Measurements from ENCODE around the gene IGF1R.

IGF1R gene

DNA sequence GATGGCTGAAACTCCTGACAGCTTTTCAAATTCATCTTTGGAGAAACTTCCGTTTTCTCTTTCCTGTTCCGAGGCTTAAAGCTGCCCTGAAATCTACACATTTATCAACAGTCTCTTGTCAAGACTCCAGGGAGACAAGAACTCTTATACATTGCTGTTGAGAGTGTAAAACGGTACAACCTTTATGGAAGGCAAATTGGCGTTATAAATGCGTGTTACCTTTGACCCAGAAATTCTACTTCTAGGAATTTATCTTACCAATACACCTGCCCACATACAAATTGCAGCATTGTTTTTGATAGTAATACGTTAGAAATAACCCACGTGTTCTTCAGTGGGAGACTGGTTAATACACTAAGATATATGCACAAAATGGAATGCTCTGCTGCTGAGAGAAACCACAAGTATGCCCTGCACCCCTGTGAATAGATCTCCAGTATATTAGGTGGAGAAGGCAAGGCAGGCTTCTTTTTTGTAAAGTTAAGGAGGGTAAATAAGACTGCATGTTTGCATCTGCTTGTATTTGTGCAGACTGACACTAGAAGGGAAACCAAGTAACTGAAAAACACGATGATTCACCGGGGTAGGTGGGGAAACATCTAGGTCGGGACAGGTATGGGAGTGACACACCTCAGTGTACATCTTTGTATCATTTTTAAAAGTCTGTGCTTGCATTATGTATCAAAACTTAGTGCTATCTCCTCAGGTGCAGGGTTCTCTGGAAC is 97.5 kb downstream of the IGF1R start:
- DNase-seq (ENCODE audit: low read depth in 2 of 2), result no peak

DNA sequence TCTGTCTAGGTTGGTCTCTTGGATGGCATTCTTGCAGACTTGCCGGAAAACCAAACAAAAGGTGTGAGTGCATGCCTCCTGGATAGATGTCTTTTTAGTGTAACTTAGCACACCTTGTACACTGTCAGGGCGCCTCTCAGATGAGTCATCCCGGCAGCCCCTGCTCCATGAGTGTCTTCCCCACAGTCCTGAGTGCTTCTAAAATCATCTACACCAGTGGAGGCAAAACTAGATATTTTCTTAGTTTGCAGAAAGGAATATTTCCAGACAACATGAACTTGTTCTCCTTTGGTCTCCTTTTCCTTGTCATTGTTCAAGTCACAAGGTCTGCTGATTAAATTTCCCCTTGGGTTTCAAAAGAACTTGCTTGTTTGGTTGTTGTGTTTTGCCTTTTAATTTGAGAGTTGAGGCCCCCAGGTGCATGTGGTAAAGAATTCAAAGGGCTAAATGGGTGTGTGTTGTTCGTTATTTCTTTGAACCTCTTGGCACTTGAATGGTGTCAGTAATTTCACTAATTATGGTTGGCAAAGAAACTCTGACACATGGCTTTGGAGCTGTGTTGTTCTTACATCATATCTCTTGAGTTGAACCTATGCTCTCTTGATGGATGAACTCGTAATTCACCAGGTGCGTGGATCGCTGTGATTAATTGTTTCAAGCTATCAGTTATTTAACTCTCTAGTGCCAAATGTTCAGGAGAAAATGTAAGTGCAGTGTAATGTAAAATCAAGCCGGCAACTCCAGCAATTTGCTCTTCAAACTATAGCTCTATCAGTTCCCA is 98.2 kb downstream of the IGF1R start:
- no peak for DNase-seq (ENCODE audit: low read depth in 2 of 2)

GRCh38 chr15:98751767-98752166 is 103.4 kb downstream of the IGF1R start:
- no peak for DNase-seq (ENCODE audit: low read depth in 2 of 2)

GRCh38 chr15:98753726-98754656 is 105.7 kb downstream of the IGF1R start:
- no peak for DNase-seq (ENCODE audit: low read depth in 2 of 2)

DNA sequence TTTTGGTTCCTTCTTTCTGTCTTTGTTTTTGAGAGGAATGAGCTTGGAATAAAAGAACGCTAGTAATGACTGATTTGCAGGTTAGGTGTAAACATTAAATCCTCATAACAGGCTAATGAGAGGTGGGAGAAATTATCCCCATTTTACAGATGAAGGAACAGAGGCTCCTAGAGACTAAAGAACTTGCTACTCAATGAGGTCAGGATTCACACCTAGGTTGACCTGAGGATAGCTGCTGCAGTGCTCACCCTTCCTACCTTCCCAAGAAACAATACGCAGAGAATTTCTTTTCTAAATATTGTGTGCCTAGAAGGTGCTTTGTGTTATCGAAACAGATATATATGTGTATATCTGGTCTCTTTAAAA is 106.3 kb downstream of the IGF1R start:
- no peak for DNase-seq (ENCODE audit: low read depth in 2 of 2)

- no peak for DNase-seq (ENCODE audit: low read depth in 2 of 2)
These were observed 106.8 kb downstream of the IGF1R start for GRCh38 chr15:98755138-98755537.

DNA sequence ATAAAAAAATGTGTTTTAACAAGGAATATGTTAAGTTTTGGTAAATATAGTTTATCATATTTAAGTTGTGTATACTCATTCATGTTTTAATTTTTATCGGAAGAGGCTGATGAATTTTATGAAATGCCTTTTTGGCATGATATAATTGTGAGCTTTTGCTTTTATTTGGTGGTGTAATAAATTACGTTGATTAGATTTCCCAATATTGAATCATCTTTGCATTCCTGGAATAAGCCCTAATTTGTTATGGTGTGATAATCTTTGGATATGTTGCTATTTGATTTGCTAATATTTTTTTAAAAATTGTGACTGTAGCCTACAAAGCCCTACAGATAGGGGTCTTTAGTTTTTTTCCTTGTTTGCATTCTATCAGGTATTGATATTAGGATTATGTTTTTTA is 107.4 kb downstream of the IGF1R start:
- DNase-seq (ENCODE audit: low read depth in 2 of 2), result no peak

DNA sequence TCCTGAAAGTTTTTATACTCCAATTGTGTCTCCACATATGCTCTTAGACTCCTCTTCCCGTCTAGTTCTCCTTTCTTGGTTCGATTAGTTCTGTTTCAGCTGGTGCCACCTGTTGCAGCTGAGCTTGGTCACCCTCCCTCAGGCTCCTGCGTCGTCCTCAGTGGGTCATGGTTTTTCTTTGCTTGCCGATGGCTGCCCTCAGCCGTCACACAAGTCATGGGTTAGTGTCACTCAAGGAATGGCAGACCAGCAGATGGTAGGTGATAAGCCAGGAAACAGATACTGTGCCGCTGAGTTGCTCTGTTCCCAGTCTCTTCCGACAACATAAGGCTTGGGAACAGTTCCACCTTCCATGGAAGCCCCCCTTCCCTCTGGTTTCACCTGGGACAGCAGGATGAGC is 109.9 kb downstream of the IGF1R start:
- DNase-seq (ENCODE audit: low read depth in 2 of 2), result no peak

GRCh38 chr15:98759277-98759676 is 110.9 kb downstream of the IGF1R start:
- no peak for DNase-seq (ENCODE audit: low read depth in 2 of 2)

DNA sequence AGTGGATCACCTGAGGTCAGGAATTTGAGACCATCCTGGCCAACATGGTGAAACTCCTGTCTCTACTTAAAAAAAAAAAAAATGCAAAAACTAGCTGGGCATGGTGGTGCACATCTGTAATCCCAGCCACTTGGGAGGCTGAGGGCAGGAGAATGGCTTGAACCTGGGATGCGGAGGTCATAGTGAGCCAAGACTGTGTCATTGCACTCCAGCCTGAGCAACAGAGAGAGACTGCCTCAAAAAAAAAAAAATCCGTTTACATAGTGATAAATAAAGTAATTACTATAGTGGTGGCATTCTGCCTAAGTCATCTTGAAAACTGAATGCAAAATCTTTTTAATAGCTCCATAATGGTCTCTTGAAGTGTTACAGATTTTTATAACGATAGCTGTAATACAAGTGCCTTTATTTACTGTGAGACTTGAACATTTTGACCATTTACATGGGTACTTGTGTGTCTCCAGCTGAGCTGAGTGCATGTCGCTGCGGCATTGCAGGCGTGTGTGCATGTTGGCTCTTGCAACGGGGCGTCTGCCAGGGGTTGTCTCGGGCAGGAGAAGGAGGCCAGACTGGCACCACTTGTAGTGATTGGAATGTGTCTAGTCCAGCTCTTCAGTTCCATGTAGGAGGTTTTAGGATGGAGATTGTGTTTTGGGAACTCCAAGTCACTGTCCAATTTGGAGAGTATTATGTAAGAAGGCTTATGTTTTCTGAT is 111.9 kb downstream of the IGF1R start:
- no peak for DNase-seq (ENCODE audit: low read depth in 2 of 2)

DNA sequence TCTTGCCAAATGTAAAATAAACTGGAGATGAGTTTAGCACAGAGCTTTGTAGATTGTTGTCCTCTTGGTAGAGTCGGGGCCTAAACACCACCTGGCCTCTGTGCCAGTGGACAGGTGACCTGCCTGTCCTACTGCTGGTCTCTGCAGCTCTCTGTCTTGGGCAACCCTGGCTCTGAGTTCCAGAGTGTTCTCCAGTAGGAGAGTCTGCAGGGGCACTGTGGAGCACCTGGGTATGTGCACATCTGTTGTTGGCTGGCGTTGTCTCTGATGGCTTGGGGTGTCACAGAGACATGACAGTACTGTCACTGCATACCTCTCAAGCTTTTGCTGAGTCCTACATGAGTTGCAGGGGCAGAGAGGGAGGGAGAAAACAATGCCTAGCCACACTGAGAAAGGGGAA is 112.6 kb downstream of the IGF1R start:
- DNase-seq (ENCODE audit: low read depth in 2 of 2), result no peak

DNA sequence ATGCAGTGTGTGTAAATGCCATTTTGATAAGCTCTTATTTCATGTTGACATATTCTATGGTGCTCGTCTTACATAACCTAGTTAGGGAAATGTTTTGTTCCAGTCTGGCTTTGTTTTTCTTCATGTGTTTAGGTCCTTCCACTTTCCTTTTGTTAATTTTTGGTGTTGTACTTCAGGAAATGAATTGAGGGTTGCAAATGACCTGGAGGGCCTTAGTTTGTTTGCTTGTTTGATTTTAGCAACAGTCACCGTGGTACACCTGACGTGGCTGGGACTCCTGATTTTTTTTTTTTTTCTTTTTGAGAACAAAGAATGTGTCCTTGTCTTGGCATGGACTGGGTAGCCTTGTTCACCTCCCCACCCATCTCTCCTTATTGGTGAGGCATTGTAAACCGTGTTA is 114.8 kb downstream of the IGF1R start:
- DNase-seq (ENCODE audit: low read depth in 2 of 2), result no peak

- DNase-seq (ENCODE audit: low read depth in 2 of 2), result no peak
These were observed 116.0 kb downstream of the IGF1R start for GRCh38 chr15:98764291-98764690.

- no peak for DNase-seq (ENCODE audit: low read depth in 2 of 2)
These were observed 117.3 kb downstream of the IGF1R start for GRCh38 chr15:98765610-98766009.

DNA sequence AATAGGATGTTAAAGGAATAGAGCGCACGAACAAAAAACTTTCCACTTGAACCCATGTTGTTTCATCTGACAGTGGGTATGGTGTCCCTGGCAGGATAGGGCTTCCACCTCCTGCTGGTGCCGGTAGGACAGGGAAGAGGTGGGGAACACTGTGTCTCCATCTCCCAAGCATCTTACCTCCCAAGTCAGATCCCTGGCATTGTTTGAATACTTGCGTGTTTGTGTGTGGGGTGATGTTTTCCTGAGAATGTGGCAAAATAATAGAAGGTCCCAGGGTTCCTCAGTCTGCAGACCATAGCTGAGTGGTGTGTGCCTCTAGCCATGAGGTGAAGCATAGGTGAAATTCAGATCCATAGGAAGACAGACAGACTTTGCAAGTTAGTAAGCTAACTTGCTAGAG is 119.4 kb downstream of the IGF1R start:
- DNase-seq (ENCODE audit: low read depth in 2 of 2), result no peak

DNA sequence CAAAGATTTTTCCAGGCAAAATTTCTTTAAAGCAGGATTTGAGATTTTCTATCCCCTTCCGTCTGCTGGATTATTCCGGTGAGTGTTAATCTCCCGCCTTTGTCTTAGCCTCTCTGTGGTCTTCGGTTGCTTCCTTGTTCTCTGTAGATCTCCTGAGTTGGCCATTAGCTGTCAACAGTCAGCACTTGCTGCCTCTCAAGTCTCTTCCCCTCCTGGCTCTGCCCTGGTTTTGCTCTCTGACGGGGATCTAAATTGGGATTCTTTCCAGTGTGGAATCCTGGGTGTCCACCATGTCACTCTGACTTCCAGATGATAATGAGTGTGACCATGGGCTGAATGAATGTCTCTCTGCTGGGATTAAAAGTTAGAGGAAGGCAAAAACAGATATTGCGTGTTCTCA is 121.5 kb downstream of the IGF1R start:
- DNase-seq (ENCODE audit: low read depth in 2 of 2), result no peak

DNA sequence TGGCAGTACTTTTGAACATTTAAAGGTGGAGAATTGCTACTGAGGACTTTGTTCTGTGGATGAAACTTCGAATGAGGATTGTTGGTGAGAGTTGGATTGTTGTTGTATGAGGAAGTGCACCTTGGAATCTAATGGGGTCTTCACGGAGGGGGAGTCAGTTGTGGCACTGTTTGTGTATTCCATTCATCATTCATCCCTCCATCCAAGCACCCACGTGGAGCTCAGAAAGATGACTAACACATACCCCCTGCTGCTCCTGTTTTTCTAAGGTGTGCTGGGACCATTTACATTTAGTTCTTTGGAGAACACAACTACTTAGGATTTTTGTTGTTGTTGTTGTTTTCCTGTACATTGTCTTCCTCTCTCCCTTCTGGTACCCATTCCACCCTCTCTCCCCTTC is 122.6 kb downstream of the IGF1R start:
- no peak for DNase-seq (ENCODE audit: low read depth in 2 of 2)

GRCh38 chr15:98771541-98771940 is 123.2 kb downstream of the IGF1R start:
- no peak for DNase-seq (ENCODE audit: low read depth in 2 of 2)

DNA sequence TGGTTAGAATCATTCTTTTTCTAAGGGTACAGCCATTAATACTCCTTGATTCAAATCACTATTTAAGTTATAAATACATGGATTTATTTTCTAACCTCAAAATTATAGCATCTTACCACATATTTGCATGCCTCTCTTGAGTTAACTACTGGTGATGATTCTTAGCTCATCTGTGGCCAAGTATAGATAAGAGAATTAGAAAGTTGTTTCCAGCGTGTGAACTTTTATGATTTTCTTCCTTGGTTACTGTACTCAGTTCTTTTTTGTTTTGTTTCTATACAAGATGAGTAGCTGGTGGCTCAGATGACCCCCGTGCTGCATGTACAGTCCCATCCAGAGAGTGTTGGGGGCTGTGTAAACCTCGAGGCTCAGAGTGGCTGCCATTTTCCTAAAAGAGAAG is 124.6 kb downstream of the IGF1R start:
- no peak for DNase-seq (ENCODE audit: low read depth in 2 of 2)

DNA sequence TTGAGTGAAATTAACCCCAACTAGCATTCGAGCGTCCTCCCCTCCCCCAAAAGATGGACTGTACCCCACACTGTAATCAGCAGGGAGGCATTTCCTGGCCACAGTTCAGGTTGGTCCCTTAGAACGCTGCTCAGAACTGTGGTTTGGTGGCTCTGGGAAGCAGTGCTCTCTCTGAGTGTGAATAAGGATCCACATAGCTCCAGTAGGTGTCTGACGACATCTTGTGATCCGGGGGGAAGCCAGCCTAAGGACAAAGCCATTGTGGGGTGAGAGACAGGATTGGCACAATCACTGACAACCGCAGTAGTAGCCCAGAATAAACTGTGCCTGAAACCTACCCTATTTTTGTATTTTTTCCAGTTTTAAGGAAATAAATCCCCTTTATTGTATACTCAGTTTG is 125.3 kb downstream of the IGF1R start:
- DNase-seq (ENCODE audit: low read depth in 2 of 2), result no peak

- DNase-seq (ENCODE audit: low read depth in 2 of 2), result no peak
These were observed 126.6 kb downstream of the IGF1R start for GRCh38 chr15:98774756-98775497.

Measured in stimulated activated CD4-positive, alpha-beta T cell treated with anti-CD3 and anti-CD28 coated beads, Interleukin-12 subunit alpha, Interleukin-12 subunit beta, amount 100 ng/mL, for 24 hours (primary cell).